Renal pelvis (tissue), 4 donors: ENCODE data around the gene WFIKKN1. TPM values are rescaled to one million over a fixed set of nuclear protein-coding genes. Genes with fewer than 3 reads are reported as not detected.
"Not testable (repeated sequence)": the region's sequence is repeated elsewhere in the genome, so short reads cannot be mapped to it uniquely, and the experiment has no call there.

Source experiments
- DNase-seq: peaks from one replicate; pipeline ENCODE4 v3.0.0-alpha.2; 2013
- polyA plus RNA-seq, 3 donors: library from polyadenylated mRNA; unstranded; fragments of 120-200 nt; gene quantifications; one replicate each; pipeline ENCODE4 v1.2.1, GENCODE V29; 2013; ENCODE audit not compliant: insufficient read length in 3 of 3

Gene WFIKKN1
- polyA plus RNA-seq, 3 donors, result 2.2 to 2.8 (median 2.3) TPM

- no peak for DNase-seq
Observed at GRCh38 chr16:591892-592517, 38.8 kb upstream of the WFIKKN1 start.

- peak; percentile 65 for DNase-seq
Observed at GRCh38 chr16:592518-593306, 38.1 kb upstream of the WFIKKN1 start.

DNA sequence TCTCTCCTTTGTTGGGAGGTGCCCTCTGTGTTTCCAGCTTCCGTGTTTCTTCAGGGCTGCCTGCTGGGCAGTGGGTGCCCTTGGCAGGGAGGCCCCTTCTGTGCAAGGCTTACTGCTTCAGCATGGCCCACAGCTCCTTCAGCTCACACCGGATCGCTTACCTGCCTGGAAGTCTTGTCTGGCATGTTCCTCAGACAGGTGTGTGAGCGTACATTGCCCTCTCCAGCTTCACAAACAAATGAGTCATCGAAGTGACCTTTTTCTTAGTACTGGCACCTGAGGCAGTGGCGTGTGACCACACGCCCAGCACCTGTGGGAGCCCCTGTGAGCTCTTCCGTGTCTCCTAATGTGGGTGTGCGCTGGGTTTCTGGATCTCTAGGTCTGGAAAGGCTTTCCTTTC is 37.4 kb upstream of the WFIKKN1 start:
- no peak for DNase-seq

GRCh38 chr16:593807-594206 is 37.0 kb upstream of the WFIKKN1 start:
- DNase-seq, result no peak

- no peak for DNase-seq
Observed at GRCh38 chr16:595094-595528, 35.7 kb upstream of the WFIKKN1 start.

GRCh38 chr16:595942-596735 is 34.6 kb upstream of the WFIKKN1 start:
- no peak for DNase-seq

DNA sequence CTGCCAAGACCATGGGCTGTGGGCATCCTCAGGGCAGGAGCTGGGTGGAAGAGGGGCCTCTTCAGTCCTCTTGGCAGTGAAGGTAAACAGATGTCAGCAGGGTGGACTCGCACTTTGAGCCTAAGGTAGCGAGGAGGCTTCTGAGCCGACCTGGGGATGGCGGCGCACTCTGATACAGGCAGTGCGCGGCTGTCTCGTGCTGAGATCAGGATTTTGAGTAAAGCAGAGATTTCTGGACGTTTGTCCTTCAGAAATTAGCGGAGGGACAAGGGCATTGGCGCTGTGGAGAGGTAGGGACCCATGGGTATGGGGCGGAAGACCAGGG is 34.1 kb upstream of the WFIKKN1 start:
- no peak for DNase-seq

- DNase-seq, result not testable (repeated sequence)
Observed at GRCh38 chr16:597655-598054, 33.1 kb upstream of the WFIKKN1 start.

GRCh38 chr16:598823-599739 is 31.7 kb upstream of the WFIKKN1 start:
- no peak for DNase-seq

DNA sequence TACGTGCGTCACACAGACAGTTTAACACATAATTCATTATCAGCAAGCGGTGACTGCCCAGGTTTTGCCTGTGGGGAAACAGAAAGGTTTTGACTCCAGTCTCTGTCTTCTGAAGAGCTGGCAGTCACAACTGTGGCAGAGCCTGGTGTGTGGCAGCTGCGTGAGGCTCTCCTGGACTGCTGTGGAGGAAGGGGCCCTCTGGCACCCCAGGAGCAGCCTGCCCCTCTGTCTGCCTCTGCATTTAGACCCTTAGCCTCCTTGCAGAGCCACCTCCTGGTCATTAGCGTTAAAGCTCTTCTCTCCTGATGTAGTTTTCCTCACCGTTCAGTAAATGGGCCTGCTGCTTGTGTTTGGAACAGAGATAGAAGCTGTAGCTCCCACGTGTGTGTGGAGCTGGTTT is 30.0 kb upstream of the WFIKKN1 start:
- no peak for DNase-seq

DNA sequence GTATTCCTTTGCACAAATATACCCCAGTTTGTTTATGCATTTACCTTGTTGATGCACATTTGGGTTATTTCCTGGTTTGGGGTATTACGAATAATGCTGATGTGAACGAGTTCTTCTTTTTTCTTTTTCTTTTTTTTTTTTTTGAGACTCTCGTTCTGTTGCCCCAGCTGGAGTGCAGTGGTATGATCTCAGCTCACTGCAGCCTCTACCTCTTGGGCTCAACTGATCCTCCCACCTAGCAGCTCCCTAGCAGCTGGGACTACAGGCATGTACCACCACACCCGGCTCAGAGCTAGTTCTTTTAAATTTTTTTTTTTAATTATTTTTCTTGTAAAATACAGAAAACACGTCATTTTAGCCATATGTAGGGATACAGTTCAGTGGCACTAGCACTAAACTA is 26.9 kb upstream of the WFIKKN1 start:
- DNase-seq, result no peak

GRCh38 chr16:606656-607307 is 24.0 kb upstream of the WFIKKN1 start:
- no peak for DNase-seq

DNA sequence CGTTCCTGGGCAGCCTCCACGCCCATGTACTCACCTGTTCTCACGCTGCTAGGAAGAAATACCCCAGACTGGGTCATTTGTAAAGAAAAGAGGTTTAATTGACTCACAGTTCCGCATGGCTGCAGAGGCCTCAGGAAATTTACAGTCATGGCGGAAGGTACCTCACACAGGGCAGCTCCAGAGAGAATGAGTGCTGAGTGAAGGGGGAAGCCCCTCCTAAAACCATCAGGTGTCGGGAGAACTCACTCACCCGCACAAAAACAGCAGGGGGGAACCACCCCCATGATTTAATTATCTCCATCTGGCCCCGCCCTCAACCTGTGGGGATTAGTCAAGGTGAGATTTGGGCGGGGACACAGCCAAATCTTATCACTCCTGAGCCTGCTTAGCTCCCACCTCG is 22.8 kb upstream of the WFIKKN1 start:
- no peak for DNase-seq

DNA sequence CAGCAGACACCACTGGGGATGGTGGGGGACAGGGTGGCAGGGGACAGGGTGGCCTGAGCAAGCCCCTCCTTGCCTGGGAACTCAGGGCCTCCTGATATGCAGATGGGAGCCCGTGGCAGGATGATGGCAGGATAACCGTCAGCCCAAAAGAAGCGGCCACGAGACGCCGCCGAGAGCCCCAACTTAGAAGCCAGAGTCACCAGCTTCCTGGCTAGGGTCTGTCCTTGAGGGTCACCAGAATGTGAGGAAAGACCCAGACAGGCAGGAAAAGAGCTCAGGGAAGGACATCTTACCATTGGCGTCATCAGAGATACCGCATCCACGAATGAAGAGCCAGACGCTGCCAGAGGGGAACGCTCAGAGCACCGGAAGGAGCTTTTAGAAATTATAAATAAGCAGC is 21.5 kb upstream of the WFIKKN1 start:
- no peak for DNase-seq

DNA sequence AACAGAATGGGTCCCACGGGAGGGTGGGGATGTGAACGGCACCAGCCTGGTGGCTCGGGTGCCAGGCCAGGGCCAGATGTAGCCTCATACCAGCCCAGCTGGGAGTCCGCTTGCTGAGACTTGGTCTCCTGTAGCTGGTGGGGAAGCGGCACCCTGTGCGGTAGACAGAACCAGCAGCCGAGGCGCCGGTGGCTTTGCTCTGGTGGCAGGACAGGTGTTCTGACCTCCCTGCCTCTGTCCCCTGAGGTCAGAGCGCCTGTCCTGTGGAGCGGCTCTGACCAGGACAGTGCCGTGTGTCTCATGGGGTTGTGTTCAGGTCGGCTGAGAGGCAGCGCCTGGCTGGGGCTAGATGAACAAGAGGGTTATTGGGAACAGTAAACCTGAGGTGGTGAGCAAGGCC is 20.8 kb upstream of the WFIKKN1 start:
- no peak for DNase-seq

DNA sequence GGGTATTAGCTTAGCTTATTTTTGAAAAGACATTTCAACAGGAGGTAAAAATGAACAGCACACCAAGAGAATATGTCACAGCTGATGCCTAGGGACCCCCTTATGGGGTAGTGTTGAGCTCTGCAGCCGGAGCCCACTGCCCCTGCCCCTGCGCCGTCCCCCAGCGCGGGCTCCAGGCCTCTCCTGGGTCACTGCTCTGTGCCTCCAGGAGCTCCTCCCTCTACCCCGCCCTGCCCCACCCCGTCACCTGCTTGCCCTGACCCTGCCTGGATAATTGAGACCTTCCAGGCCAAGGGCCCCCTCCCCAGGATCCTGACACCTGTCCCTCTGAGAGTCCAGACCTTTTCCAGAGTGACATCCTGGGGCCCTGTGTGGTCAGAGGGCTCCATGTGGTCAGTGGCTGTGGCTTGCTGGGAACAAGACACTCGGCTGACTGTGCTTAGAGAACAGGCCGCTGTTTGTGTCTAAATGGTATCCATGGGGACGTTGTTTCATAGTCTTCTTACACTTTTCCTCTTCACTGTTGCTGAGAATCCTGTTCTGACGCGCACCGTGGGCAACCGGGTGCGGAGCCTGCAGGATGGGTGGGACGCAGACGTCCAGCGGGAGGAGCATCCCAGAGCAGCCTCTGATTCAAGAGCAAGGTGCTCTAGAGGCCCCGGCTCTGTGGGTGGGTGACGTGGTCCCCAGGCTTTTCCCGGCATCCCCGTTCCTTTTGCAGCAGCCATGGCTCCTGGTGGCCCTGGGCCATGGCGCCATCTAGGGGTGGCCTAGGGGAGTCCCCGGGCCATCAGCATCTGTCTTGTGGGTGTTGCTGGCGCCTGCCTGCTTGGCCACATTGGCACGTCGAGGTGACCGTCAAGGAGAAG is 20.0 kb upstream of the WFIKKN1 start:
- no peak for DNase-seq

GRCh38 chr16:615122-615521 is 15.7 kb upstream of the WFIKKN1 start:
- DNase-seq, result no peak

- no peak for DNase-seq
Observed at GRCh38 chr16:616733-617586, 13.8 kb upstream of the WFIKKN1 start.

DNA sequence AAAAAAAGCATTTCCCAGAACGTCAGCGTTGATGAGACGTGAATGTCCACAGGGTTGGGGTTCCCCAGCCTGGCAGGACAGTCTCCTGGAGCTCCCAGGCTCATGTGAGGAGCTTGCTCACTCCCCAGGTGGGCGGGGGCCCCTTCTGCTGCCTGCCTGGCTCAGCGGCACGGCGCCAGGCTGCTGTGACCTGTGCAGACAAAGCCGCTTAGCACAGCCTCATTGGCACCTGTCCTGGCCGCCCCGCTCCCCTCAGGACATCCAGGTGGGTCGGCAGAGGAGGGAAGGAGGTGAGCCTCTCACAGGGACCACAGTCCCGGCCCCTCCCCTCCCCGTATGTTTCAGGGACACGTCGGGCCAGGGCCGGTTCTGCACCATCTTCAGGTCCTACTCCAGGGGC is 12.9 kb upstream of the WFIKKN1 start:
- no peak for DNase-seq
